ENCODE results near the gene HSF5.

HSF5 gene

GRCh38 chr17:58480090-58480489, 8.1 kb downstream of the HSF5 start:
- DNase-seq: no peak

- no peak for DNase-seq
Measured at GRCh38 chr17:58476812-58477211, 11.4 kb downstream of the HSF5 start.

- no peak for DNase-seq
Measured at GRCh38 chr17:58475985-58476384, 12.2 kb downstream of the HSF5 start.

GRCh38 chr17:58470356-58470755, 17.9 kb downstream of the HSF5 start:
- DNase-seq: no peak

- no peak for DNase-seq
Measured at GRCh38 chr17:58468944-58469343, 19.3 kb downstream of the HSF5 start.

- no peak for DNase-seq
Measured at GRCh38 chr17:58455491-58455890, 32.7 kb downstream of the HSF5 start.

- no peak for DNase-seq
Measured at GRCh38 chr17:58452738-58453137, 35.5 kb downstream of the HSF5 start.

- DNase-seq: no peak
Measured at GRCh38 chr17:58447039-58447975, 40.9 kb downstream of the HSF5 start.

- DNase-seq: no peak
Measured at GRCh38 chr17:58446086-58446485, 42.1 kb downstream of the HSF5 start.

GRCh38 chr17:58436805-58437239, 51.4 kb downstream of the HSF5 start:
- DNase-seq: no peak

- DNase-seq: no peak
Measured at GRCh38 chr17:58436245-58436644, 52.0 kb downstream of the HSF5 start.

GRCh38 chr17:58432806-58433573, 55.2 kb downstream of the HSF5 start:
- DNase-seq: no peak

GRCh38 chr17:58427807-58428206, 60.4 kb downstream of the HSF5 start:
- no peak for DNase-seq

- no peak for DNase-seq
Measured at GRCh38 chr17:58421711-58422110, 66.5 kb downstream of the HSF5 start.

- DNase-seq: no peak
Measured at GRCh38 chr17:58420827-58421226, 67.4 kb downstream of the HSF5 start.

GRCh38 chr17:58417300-58418092, 70.7 kb downstream of the HSF5 start, which contains the start of gene RNF43:
TSS of gene RNF43 (minus strand) at chr17:58417534. CDS start at chr17:58415577, 1,957 bp downstream.
- DNase-seq: peak; percentile 8

- DNase-seq: no peak
Measured at GRCh38 chr17:58416937-58417299, 71.3 kb downstream of the HSF5 start.

- DNase-seq: no peak
Measured at GRCh38 chr17:58416396-58416795, 71.8 kb downstream of the HSF5 start.

- no peak for DNase-seq
Measured at GRCh38 chr17:58415371-58416055, 72.7 kb downstream of the HSF5 start.

GRCh38 chr17:58414596-58414997, 73.6 kb downstream of the HSF5 start:
- DNase-seq: no peak

- DNase-seq: no peak
Measured at GRCh38 chr17:58413684-58414083, 74.5 kb downstream of the HSF5 start.

GRCh38 chr17:58412961-58413586, 75.1 kb downstream of the HSF5 start:
- no peak for DNase-seq

Measured in cortex of kidney (tissue), 1 donor.